ENCODE results near the gene SSC4D.

- TF ChIP-seq, protein P1, sequence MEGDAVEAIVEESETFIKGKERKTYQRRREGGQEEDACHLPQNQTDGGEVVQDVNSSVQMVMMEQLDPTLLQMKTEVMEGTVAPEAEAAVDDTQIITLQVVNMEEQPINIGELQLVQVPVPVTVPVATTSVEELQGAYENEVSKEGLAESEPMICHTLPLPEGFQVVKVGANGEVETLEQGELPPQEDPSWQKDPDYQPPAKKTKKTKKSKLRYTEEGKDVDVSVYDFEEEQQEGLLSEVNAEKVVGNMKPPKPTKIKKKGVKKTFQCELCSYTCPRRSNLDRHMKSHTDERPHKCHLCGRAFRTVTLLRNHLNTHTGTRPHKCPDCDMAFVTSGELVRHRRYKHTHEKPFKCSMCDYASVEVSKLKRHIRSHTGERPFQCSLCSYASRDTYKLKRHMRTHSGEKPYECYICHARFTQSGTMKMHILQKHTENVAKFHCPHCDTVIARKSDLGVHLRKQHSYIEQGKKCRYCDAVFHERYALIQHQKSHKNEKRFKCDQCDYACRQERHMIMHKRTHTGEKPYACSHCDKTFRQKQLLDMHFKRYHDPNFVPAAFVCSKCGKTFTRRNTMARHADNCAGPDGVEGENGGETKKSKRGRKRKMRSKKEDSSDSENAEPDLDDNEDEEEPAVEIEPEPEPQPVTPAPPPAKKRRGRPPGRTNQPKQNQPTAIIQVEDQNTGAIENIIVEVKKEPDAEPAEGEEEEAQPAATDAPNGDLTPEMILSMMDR (IDR thresholded peaks at IDR 0.05; ENCODE audit: insufficient read depth, low read depth, low read length): no peak
- no peak for TF ChIP-seq EZH2 (IDR thresholded peaks at IDR 0.05; ENCODE audit: insufficient read depth, low read length)
These were observed 34.2 kb downstream of the SSC4D start for GRCh38 chr7:76375251-76375650.
